Measurements from ENCODE around the gene STRIP2. TPM values are rescaled to one million over a fixed set of nuclear protein-coding genes. Genes with fewer than 3 reads are reported as not detected.

Gene STRIP2
- total RNA-seq, 1 experiment from 2014 or later, result 6.5 TPM

GRCh38 chr7:129501760-129502707 lies 67.8 kb downstream of the STRIP2 start, which contains the start of gene SMKR1 (continued):
- TF ChIP-seq ZNF281 (CRISPR knock-in tag; IDR thresholded peaks at IDR 0.05) (no peak), ZBTB21 (CRISPR knock-in tag; IDR thresholded peaks at IDR 0.05; ENCODE audit: borderline replicate concordance) (no peak), IRF2 (CRISPR knock-in tag; IDR thresholded peaks at IDR 0.05; ENCODE audit: borderline replicate concordance, low read depth) (no peak), ZNF425 (CRISPR knock-in tag; conservative IDR thresholded peaks at IDR 0.05) (no peak), AR (CRISPR knock-in tag; IDR thresholded peaks at IDR 0.05) (no peak), ESRRA (CRISPR knock-in tag; IDR thresholded peaks at IDR 0.05; ENCODE audit: borderline replicate concordance) (peak; percentile 57; the same call in 1 of the 2 replicates), FOXP4 (CRISPR knock-in tag; IDR thresholded peaks at IDR 0.05) (peak; percentile 24; the same call in 1 of the 2 replicates), FOXJ3 (CRISPR knock-in tag; IDR thresholded peaks at IDR 0.05; ENCODE audit: borderline replicate concordance) (no peak), JUN (CRISPR knock-in tag; IDR thresholded peaks at IDR 0.05) (no peak), TEAD4 (CRISPR knock-in tag; IDR thresholded peaks at IDR 0.05) (no peak), IRF1 (CRISPR knock-in tag; IDR thresholded peaks at IDR 0.05) (no peak), ATF2 (CRISPR knock-in tag; IDR thresholded peaks at IDR 0.05; ENCODE audit: borderline replicate concordance, low read depth) (no peak), ATF6 (CRISPR knock-in tag; IDR thresholded peaks at IDR 0.05) (no peak), CBFB (CRISPR knock-in tag; IDR thresholded peaks at IDR 0.05; ENCODE audit: low read depth) (no peak), MLX (CRISPR knock-in tag; IDR thresholded peaks at IDR 0.05) (0 out of 2 replicates have a peak, but pooled peaks have one; percentile 49), E2F4 (CRISPR knock-in tag; IDR thresholded peaks at IDR 0.05; ENCODE audit: borderline replicate concordance, low read depth) (no peak), ZNF317 (CRISPR knock-in tag; IDR thresholded peaks at IDR 0.05; ENCODE audit: borderline replicate concordance, low read depth) (no peak), ZNF396 (CRISPR knock-in tag; IDR thresholded peaks at IDR 0.05; ENCODE audit: borderline replicate concordance) (no peak), KAT7 (CRISPR knock-in tag; IDR thresholded peaks at IDR 0.05; ENCODE audit: borderline replicate concordance) (0 out of 2 replicates have a peak, but pooled peaks have one; percentile 51)

Measured in WTC11 (cell line).